ENCODE results near the gene CRISPLD2.

DNA sequence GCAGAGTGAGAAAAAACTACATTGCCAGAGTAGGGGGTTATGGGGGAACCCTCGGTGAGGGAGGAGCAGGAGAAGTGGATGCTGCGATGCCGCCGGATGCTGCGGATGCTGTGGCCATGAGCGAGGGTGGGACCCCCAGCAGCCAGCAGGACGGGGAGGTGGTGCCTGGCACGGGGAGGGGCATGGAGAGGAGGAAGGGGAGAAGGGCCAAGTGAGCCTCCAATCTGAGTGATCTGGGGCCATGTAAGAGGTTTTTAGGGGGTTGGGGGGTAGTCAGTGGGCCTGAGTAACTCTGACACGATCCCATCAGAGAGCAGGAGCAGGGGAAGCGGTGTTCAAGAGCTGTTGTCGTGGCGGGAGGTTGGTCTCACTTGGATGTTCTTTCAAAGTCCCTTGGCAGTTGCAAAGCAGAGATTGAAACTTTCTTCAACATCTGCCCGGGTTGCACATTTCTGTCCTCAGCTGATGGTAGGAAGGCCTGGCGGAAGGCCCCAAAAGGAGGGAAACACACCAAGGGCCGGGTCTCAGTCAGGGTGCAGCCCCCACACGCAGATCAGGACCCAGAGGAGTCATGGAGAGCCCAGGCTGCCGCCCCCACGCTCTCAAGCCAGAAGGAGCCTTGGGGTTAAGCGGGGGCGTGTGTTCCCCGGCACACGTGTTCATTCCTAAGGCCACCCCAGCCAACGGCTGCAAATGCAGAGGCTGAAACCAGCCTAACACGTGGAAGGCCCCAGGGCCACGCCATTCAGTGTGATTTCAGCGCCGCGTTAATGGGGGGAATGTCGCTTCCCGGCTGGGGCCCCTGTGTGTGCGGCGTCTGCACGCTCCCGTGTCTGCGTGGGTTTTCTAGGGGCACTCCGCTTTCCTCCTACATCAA lies 109.9 kb downstream of the CRISPLD2 start:
- no peak for TF ChIP-seq POLR2A (IDR thresholded peaks at IDR 0.05; ENCODE audit: low read length)
- TF ChIP-seq GATA1 (IDR thresholded peaks at IDR 0.05; ENCODE audit: low read depth, low read length) = no peak

Data from erythroblast (primary cell).